BE2C (cell line): ENCODE data around the gene THSD4.

Experiments used
- DNase-seq: peaks from one replicate; pipeline ENCODE4 v3.0.0-alpha.2; 2020
- H3K27me3 ChIP-seq: fragments of 250-450 bp; sonication (Bioruptor Pico); 2 replicates; pipeline ENCODE4 v1.5.1; 2020; ENCODE audit warnings: mild to moderate bottlenecking
- H3K36me3 ChIP-seq: fragments of 250-450 bp; sonication (Bioruptor Pico); 2 replicates; pipeline ENCODE4 v1.5.1; 2020; ENCODE audit warnings: mild to moderate bottlenecking
- H3K4me1 ChIP-seq: fragments of 250-450 bp; sonication (Bioruptor Pico); 2 replicates; pipeline ENCODE4 v1.5.1; 2020
- H3K4me3 ChIP-seq: 2 replicates; pipeline ENCODE4 v1.5.1; 2011; ENCODE audit warnings: low read depth, low read length
- H3K9me3 ChIP-seq: fragments of 250-450 bp; sonication (Bioruptor Pico); 2 replicates; pipeline ENCODE4 v1.5.1; 2020
- CTCF ChIP-seq: IDR thresholded peaks from 2 replicates; pipeline ENCODE4 v1.5.1; 2012; ENCODE audit warnings: mild to moderate bottlenecking, low read depth, low read length

THSD4 gene

GRCh38 chr15:71079208-71080044, 35.8 kb upstream of the THSD4 start:
- no peak for TF ChIP-seq CTCF
- no peaks in the 10 kb centered on the region for H3K27me3 ChIP-seq
- DNase-seq = no peak
- H3K9me3 ChIP-seq = no peaks in the 10 kb centered on the region
- H3K36me3 ChIP-seq = no peaks in the 10 kb centered on the region
- H3K4me1 ChIP-seq = no peaks in the 10 kb centered on the region
- no peak overlapping the region for H3K4me3 ChIP-seq

GRCh38 chr15:71080166-71080565, 35.1 kb upstream of the THSD4 start:
- Histone ChIP-seq H3K4me1 (no peaks in the 10 kb centered on the region), H3K4me3 (no peak overlapping the region), H3K27me3 (no peaks in the 10 kb centered on the region), H3K36me3 (no peaks in the 10 kb centered on the region), H3K9me3 (no peaks in the 10 kb centered on the region)
- TF ChIP-seq CTCF = no peak
- DNase-seq = no peak

GRCh38 chr15:71080705-71081104, 34.6 kb upstream of the THSD4 start:
- H3K36me3 ChIP-seq = no peaks in the 10 kb centered on the region
- no peaks in the 10 kb centered on the region for H3K9me3 ChIP-seq
- no peaks in the 10 kb centered on the region for H3K4me1 ChIP-seq
- no peak for DNase-seq
- TF ChIP-seq CTCF = no peak
- H3K27me3 ChIP-seq = no peaks in the 10 kb centered on the region
- no peak overlapping the region for H3K4me3 ChIP-seq

- DNase-seq = no peak
- Histone ChIP-seq H3K36me3 (no peaks in the 10 kb centered on the region), H3K9me3 (no peaks in the 10 kb centered on the region), H3K4me3 (no peak overlapping the region), H3K4me1 (no peaks in the 10 kb centered on the region), H3K27me3 (peaks cover 7% of the 10 kb centered on the region; the same call in 1 of the 2 replicates)
- no peak for TF ChIP-seq CTCF
These were observed 32.5 kb upstream of the THSD4 start for GRCh38 chr15:71082803-71083202.

GRCh38 chr15:71083349-71083748, 31.9 kb upstream of the THSD4 start:
- no peak for TF ChIP-seq CTCF
- Histone ChIP-seq H3K4me1 (no peaks in the 10 kb centered on the region), H3K36me3 (no peaks in the 10 kb centered on the region), H3K4me3 (no peak overlapping the region), H3K9me3 (no peaks in the 10 kb centered on the region), H3K27me3 (peaks cover 8% of the 10 kb centered on the region; the same call in 1 of the 2 replicates)
- DNase-seq = no peak

- H3K36me3 ChIP-seq = no peaks in the 10 kb centered on the region
- TF ChIP-seq CTCF = no peak
- H3K9me3 ChIP-seq = no peaks in the 10 kb centered on the region
- H3K4me3 ChIP-seq = no peak overlapping the region
- peaks cover 8% of the 10 kb centered on the region; the same call in 1 of the 2 replicates for H3K27me3 ChIP-seq
- no peaks in the 10 kb centered on the region for H3K4me1 ChIP-seq
- no peak for DNase-seq
These were observed 31.0 kb upstream of the THSD4 start for GRCh38 chr15:71084264-71084663.
